Measurements from ENCODE around the gene ULBP3. TPM values are rescaled to one million over a fixed set of nuclear protein-coding genes. Genes with fewer than 3 reads are reported as not detected.

ULBP3 gene
- polyA plus RNA-seq, 3 donors = 0.56 to 1.3 (median 0.67) TPM

Other genes with a start within 250 kb of the ULBP3 start
- 10 to 100 TPM in 2 of 3 donors, 1 to 10 TPM in 1; 2.2 to 11.6 (median 10.7) TPM for gene LRP11, start 204.8 kb downstream of the ULBP3 start, polyA plus RNA-seq
- gene RAET1E, start 171.0 kb downstream of the ULBP3 start, polyA plus RNA-seq = under 1 TPM; 0.06 to 0.56 (median 0.43) TPM
- gene RAET1G, start 146.0 kb downstream of the ULBP3 start, polyA plus RNA-seq = 1 to 10 TPM in 1 of 3 donors, under 1 TPM in 1, not detected in 1; 0.16 to 1.2 TPM
- 1 to 10 TPM in 1 of 3 donors, under 1 TPM in 1, not detected in 1; 0.36 to 1.6 TPM for gene ULBP2, start 127.1 kb downstream of the ULBP3 start, polyA plus RNA-seq
- gene ULBP1, start 105.2 kb downstream of the ULBP3 start, polyA plus RNA-seq = under 1 TPM; 0.03 to 0.22 (median 0.16) TPM
- gene RAET1L, start 43.6 kb downstream of the ULBP3 start, polyA plus RNA-seq = under 1 TPM in 2 of 3 donors, not detected in 1; 0.06 to 0.10 TPM
- under 1 TPM in 2 of 3 donors, not detected in 1; 0.40 to 0.58 TPM for gene PPP1R14C, start 73.9 kb upstream of the ULBP3 start, polyA plus RNA-seq